DMS153 (cell line): ENCODE results near the gene FSIP1.

Source experiments
- DNase-seq: peaks from one replicate; lab custom pipeline; 2025; lab: John Stamatoyannopoulos, UW

Gene FSIP1

DNA sequence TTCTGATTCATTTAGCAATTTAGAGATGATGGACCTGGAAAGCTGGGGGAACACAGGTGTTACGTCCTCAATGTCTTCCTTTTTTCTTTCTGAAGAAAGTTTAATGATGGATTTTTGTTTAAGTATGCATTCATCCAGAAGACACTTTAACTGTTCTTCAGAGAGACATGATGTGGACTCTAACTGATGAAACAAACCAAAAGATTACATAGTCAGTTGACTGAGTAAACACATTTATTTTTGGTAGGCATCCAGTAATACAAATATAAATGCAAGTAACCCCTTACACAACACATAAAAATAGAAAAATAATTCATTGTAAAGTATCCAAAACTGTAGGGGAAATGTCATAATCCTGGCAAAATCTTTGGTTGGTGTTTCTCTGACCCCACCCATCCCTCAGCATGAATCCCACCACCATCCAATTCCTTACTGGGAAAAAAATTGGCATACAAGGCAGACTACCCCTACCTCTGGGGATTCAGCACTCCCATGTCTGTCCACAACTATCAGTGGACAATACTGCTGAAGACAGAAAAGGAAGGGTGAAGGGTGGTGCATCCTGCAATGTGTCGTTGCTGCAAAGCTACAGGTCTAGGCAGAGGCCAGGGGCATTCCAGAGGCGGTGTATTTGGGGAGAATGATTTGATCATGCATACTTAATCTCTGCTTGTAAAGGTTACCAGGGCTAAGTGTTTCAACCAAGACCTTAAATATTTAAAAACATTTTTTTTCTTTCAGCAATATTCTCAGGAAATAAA lies 164.4 kb downstream of the FSIP1 start:
- no peak for DNase-seq

GRCh38 chr15:39616731-39617455 lies 165.7 kb downstream of the FSIP1 start:
- DNase-seq, result no peak

- no peak for DNase-seq
These were observed 168.8 kb downstream of the FSIP1 start for GRCh38 chr15:39613861-39614260.

DNA sequence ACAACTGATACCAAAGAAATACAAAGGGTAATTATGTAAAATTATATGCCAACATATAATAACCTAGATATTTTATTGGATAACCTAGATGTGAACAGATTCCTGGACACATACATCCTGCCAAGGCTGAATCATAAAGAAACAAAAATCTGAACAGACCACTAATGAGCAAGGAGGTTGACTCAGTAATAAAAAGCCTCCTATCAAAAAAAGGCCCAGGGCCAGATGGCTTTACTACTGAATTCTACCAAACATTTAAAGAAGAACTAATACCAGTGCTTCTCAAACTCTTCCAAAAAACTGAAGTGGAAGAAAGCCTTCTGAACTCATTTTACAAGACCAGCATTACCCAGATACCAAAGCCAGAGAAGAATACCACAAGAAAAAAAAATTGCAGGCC lies 169.4 kb downstream of the FSIP1 start:
- no peak for DNase-seq

- DNase-seq, result no peak
These were observed 172.0 kb downstream of the FSIP1 start for GRCh38 chr15:39610665-39611064.

DNA sequence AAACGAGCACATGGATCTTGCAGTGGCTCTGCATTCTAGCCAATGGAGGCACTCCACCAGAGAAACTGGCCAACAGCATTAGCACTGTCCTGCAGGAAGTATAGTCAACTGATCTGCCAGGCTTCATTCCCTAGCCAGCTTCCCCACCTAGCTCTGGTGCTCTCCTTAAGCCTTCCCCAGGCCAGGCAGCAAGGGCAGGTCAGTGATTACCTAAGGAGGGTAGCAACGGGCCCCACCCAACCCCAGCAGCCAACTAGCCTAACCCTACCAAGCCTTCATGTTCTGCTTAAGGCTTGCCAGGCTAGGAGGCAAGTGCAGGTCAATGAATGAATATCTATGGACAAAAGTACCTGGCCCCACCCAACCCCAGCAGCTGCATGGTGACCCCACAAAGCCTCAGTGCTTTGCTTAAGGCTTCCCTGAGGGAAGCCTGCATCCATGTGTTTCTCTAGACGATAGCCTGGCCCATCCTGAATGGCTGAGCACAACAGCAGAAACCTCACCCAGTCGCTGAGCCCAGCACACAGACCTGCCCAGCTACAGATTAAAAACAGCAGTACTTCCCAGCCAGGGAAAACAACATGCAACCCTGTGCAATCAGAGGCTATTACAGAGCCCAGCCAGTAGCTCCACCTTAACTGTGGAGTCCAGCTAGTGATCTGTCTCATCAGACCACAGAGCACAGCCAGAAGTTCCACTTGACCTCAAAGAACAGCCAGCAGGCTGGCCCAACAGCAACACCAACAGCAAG lies 173.3 kb downstream of the FSIP1 start:
- no peak for DNase-seq

GRCh38 chr15:39608185-39609139 lies 174.2 kb downstream of the FSIP1 start:
- no peak for DNase-seq

- DNase-seq, result no peak
These were observed 177.5 kb downstream of the FSIP1 start for GRCh38 chr15:39605146-39605545.

- no peak for DNase-seq
These were observed 180.5 kb downstream of the FSIP1 start for GRCh38 chr15:39602143-39602542.

DNA sequence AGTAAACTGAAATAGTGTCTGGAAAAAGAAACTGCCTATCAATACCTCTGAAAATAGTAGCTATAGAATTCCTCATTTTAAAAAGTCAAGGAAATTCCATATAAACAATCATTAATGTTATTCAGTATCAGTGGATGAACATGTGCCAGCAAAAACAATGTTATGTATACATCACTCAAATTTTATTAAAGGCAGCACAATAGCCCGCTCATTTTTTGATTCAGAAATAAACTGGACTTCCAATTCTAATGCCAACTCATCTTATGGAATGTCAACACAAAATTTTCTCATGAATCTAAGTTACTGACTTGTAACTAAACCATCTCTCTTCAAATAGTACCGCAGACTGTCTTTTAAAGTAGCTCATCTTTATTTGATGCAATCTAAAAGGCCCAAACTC lies 182.8 kb downstream of the FSIP1 start:
- DNase-seq, result no peak

DNA sequence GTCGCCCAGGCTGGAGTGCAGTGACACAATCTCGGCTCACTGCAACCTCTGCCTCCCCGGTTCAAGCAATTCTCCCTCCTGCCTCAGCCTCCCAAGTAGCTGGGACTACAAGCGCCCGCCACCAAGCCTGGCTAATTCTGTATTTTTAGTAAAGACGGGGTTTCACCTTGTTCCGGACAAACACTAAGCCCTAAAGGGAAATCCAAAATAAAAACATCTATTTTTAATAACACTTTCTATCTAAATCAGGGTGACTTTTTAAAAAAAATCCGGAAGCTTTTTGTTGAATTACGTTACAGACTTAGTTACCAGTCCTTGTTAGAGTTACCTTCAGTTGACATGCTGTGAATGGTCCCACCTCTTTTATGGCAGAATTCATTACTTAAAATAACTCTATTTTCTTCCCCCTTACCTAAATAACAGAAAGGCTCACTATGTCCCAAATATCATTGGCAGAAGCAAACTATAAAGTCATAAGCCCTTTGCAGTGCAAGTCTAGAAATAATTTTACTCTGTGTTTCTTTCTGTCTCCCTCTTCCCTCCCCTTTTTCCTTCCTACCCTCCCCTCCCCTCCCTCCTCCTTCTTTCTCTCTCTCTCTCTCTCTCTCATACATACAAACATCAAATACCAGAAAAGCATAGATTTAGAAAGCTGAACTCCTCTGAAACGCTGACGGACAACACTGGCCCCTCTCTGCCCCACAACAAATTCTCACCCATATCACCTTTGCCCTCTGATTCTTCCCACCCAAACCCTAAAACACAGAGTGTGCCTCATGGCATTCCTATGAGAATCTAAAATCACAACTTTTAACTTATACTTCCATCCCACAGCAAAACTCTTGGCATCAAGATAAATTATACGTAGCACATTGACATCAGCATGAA lies 183.4 kb downstream of the FSIP1 start:
- DNase-seq, result no peak

- no peak for DNase-seq
These were observed 184.3 kb downstream of the FSIP1 start for GRCh38 chr15:39598186-39598850.

- DNase-seq, result no peak
These were observed 184.9 kb downstream of the FSIP1 start for GRCh38 chr15:39597751-39598185.

DNA sequence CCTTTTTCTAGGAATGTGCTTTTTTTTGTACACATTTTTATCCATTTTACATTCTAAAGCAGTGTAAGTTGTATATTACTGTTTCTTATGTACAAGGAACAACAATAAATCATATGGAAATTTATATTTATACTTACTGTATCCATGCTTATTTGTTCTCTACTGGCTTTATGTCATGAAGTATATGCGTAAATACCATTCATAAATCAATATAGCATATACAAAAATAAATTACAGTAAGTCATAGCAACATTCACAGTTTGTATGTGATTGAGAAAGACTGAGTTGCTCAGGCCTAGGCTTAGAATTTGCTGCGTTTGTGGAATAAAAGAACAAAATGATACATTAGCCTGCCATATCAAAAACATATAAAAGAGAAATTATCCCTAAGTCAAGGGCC lies 185.3 kb downstream of the FSIP1 start:
- DNase-seq, result no peak

GRCh38 chr15:39596358-39597051 lies 186.1 kb downstream of the FSIP1 start:
- DNase-seq, result no peak

DNA sequence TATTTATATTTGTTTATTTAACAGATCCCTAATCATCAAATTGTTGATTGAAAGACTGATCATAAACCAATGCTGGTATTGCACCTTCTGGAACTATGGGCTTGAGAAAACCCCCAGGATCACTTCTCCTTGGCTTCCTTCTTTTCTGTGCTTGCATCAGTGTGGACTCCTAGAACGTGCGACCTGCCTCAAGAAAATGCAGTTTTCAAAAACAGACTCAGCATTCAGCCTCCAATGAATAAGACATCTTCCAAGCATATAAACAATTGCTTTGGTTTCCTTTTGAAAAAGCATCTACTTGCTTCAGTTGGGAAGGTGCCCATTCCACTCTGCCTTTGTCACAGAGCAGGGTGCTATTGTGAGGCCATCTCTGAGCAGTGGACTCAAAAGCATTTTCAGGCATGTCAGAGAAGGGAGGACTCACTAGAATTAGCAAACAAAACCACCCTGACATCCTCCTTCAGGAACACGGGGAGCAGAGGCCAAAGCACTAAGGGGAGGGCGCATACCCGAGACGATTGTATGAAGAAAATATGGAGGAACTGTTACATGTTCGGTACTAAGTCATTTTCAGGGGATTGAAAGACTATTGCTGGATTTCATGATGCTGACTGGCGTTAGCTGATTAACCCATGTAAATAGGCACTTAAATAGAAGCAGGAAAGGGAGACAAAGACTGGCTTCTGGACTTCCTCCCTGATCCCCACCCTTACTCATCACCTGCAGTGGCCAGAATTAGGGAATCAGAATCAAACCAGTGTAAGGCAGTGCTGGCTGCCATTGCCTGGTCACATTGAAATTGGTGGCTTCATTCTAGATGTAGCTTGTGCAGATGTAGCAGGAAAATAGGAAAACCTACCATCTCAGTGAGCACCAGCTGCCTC lies 187.1 kb downstream of the FSIP1 start:
- DNase-seq, result no peak

- DNase-seq, result no peak
These were observed 187.9 kb downstream of the FSIP1 start for GRCh38 chr15:39594446-39595337.
